Gastrocnemius medialis (tissue), 4 donors: ENCODE data around the gene SRP54.
"Not testable (repeated sequence)": the region's sequence is repeated elsewhere in the genome, so short reads cannot be mapped to it uniquely, and the experiment has no call there.

Source experiments
- CTCF ChIP-seq, 5 experiments: fragments of 450-650 bp in 3 of 5; fragments of 200-600 bp in 2 of 5; sonication (generic) in 2 of 5; IDR thresholded peaks in 4 of 5; conservative IDR thresholded peaks in 1 of 5; 1 replicate in 4 of 5; 2 replicates in 1 of 5; pipeline ENCODE4 v1.5.1; 2016 to 2019; ENCODE audit warnings: antibody characterized with exemption in 5 of 5, mild to moderate bottlenecking in 3 of 5, moderate library complexity in 3 of 5
- POLR2A ChIP-seq, 2 donors: fragments of 450-650 bp; IDR thresholded peaks; one replicate each; pipeline ENCODE4 v1.6.1; 2017; ENCODE audit warnings: antibody characterized with exemption in 2 of 2, mild to moderate bottlenecking in 2 of 2, moderate library complexity in 2 of 2

GRCh38 chr14:35034944-35035554, 52.3 kb downstream of the SRP54 start:
- not testable (repeated sequence) for TF ChIP-seq CTCF (IDR thresholded peaks at IDR 0.05 in 4 of 5, conservative IDR thresholded peaks at IDR 0.05 in 1 of 5); POLR2A (IDR thresholded peaks at IDR 0.05)
